Measurements from ENCODE around the gene WSCD2. TPM values are rescaled to one million over a fixed set of nuclear protein-coding genes. Genes with fewer than 3 reads are reported as not detected.

The WSCD2 gene
- total and polyA plus RNA-seq, 2 donors (not counting 1 experiment from before 2014, with no cell fraction given), result 1.1 to 5.9 TPM

GRCh38 chr12:108238474-108238873, 109.4 kb downstream of the WSCD2 start:
- POLR2A ChIA-PET, result no interaction called here
- no peak overlapping the region for H3K27ac ChIP-seq (ENCODE audit: low read length in 2 of 2)
- H3K4me3 ChIP-seq (ENCODE audit: control extremely low read depth in 1 of 5, extremely low read depth in 1 of 5, insufficient read depth in 1 of 5, low read depth in 2 of 5, low read length in 4 of 5), result no peak overlapping the region
- TF ChIP-seq CTCF (IDR thresholded peaks at IDR 0.05), result no peak
- no peak for TF ChIP-seq EZH2 (IDR thresholded peaks at IDR 0.05; ENCODE audit: borderline replicate concordance, insufficient read depth, low read depth, low read length, poor library complexity, severe bottlenecking)
- H3K27ac Mint-ChIP-seq, result no peak overlapping the region
- DNase-seq (no peak), ATAC-seq (ENCODE audit: low read depth) (no peak)
- WGBS (ENCODE audit: insufficient coverage), result no CpG with 5 or more reads among the region's 3 CpGs
- no peak overlapping the region for H3K4me3 Mint-ChIP-seq
- H3K9me3 Mint-ChIP-seq (ENCODE audit: insufficient read depth), result no peaks in the 10 kb centered on the region
- no peaks in the 10 kb centered on the region for H3K79me2 ChIP-seq (ENCODE audit: control insufficient read depth, insufficient read depth, low read length)
- H3K4me1 Mint-ChIP-seq, result no peaks in the 10 kb centered on the region
- H3K36me3 ChIP-seq (replicated peaks in 1 of 2; ENCODE audit: control extremely low read depth in 1 of 2, control insufficient read depth in 1 of 2, extremely low read depth in 1 of 2, insufficient read depth in 2 of 2, low read length in 1 of 2), result no peaks in the 10 kb centered on the region
- CTCF ChIA-PET, result no interaction called here
- H3K27me3 ChIP-seq (replicated peaks in 1 of 4; ENCODE audit: control extremely low read depth in 1 of 4, control insufficient read depth in 3 of 4, insufficient read depth in 4 of 4, low read length in 3 of 4), result peaks cover 0 to 8% (median 0%) of the 10 kb centered on the region in 4 experiments
- peaks cover 0 to 3% (median 0%) of the 10 kb centered on the region in 3 donors for H3K9me3 ChIP-seq (ENCODE audit: control extremely low read depth in 1 of 3, control insufficient read depth in 2 of 3, insufficient read depth in 1 of 3, low read length in 2 of 3)
- H3K27me3 Mint-ChIP-seq, result peaks cover 25% of the 10 kb centered on the region
- H3K9ac ChIP-seq (ENCODE audit: low read length), result no peak overlapping the region
- intact Hi-C loops (cut with micrococcal nuclease), result no loop called here
- H2AFZ ChIP-seq (ENCODE audit: insufficient read depth, low read depth, low read length, poor library complexity, severe bottlenecking), result no peak overlapping the region
- H3K4me2 ChIP-seq (replicated peaks; ENCODE audit: low read depth, low read length, poor library complexity, severe bottlenecking), result no peak overlapping the region
- no peaks in the 10 kb centered on the region for H4K20me1 ChIP-seq (ENCODE audit: control insufficient read depth, insufficient read depth, low read length, poor library complexity, severe bottlenecking)
- no peaks in the 10 kb centered on the region for H3K4me1 ChIP-seq (ENCODE audit: control insufficient read depth in 2 of 2, insufficient read depth in 2 of 2, low read length in 2 of 2)

- Histone ChIP-seq H3K9ac (ENCODE audit: low read length) (no peak overlapping the region), H3K79me2 (ENCODE audit: control insufficient read depth, insufficient read depth, low read length) (no peaks in the 10 kb centered on the region), H3K27ac (ENCODE audit: low read length in 2 of 2) (no peak overlapping the region), H2AFZ (ENCODE audit: insufficient read depth, low read depth, low read length, poor library complexity, severe bottlenecking) (no peak overlapping the region), H3K4me3 (ENCODE audit: control extremely low read depth in 1 of 5, extremely low read depth in 1 of 5, insufficient read depth in 1 of 5, low read depth in 2 of 5, low read length in 4 of 5) (no peak overlapping the region), H3K9me3 (ENCODE audit: control extremely low read depth in 1 of 3, control insufficient read depth in 2 of 3, insufficient read depth in 1 of 3, low read length in 2 of 3) (peaks cover 0 to 3% (median 0%) of the 10 kb centered on the region in 3 donors), H3K4me2 (replicated peaks; ENCODE audit: low read depth, low read length, poor library complexity, severe bottlenecking) (no peak overlapping the region), H3K4me1 (ENCODE audit: control insufficient read depth in 2 of 2, insufficient read depth in 2 of 2, low read length in 2 of 2) (no peaks in the 10 kb centered on the region), H4K20me1 (ENCODE audit: control insufficient read depth, insufficient read depth, low read length, poor library complexity, severe bottlenecking) (no peaks in the 10 kb centered on the region), H3K36me3 (replicated peaks in 1 of 2; ENCODE audit: control extremely low read depth in 1 of 2, control insufficient read depth in 1 of 2, extremely low read depth in 1 of 2, insufficient read depth in 2 of 2, low read length in 1 of 2) (no peaks in the 10 kb centered on the region), H3K27me3 (replicated peaks in 1 of 4; ENCODE audit: control extremely low read depth in 1 of 4, control insufficient read depth in 3 of 4, insufficient read depth in 4 of 4, low read length in 3 of 4) (peaks cover 0 to 8% (median 0%) of the 10 kb centered on the region in 4 experiments)
- H3K4me1 Mint-ChIP-seq, result no peaks in the 10 kb centered on the region
- DNase-seq (no peak), ATAC-seq (ENCODE audit: low read depth) (no peak)
- CTCF ChIA-PET, result no interaction called here
- no peak overlapping the region for H3K4me3 Mint-ChIP-seq
- intact Hi-C loops (cut with micrococcal nuclease), result no loop called here
- POLR2A ChIA-PET, result no interaction called here
- H3K27me3 Mint-ChIP-seq, result peaks cover 24% of the 10 kb centered on the region
- TF ChIP-seq EZH2 (IDR thresholded peaks at IDR 0.05; ENCODE audit: borderline replicate concordance, insufficient read depth, low read depth, low read length, poor library complexity, severe bottlenecking) (no peak), CTCF (IDR thresholded peaks at IDR 0.05) (no peak)
- 76% methylated on average over 2 of the region's 2 CpGs for WGBS (ENCODE audit: insufficient coverage)
- H3K9me3 Mint-ChIP-seq (ENCODE audit: insufficient read depth), result no peaks in the 10 kb centered on the region
- H3K27ac Mint-ChIP-seq, result no peak overlapping the region
Observed at GRCh38 chr12:108239378-108239777, 110.3 kb downstream of the WSCD2 start.
